GM19463 (cell line): ENCODE results near the gene SFT2D1.

Experiments used
- ATAC-seq: cut with Tn5 transposase; IDR thresholded peaks from one replicate; pipeline ENCODE4 v1.9.1; 2021; ENCODE audit warnings: mild to moderate bottlenecking, moderate library complexity; ENCODE audit not compliant: unreplicated experiment

Gene SFT2D1

GRCh38 chr6:166282394-166283032 lies 59.8 kb downstream of the SFT2D1 start:
- no peak for ATAC-seq

- peak; percentile 46 for ATAC-seq
These were observed 61.2 kb downstream of the SFT2D1 start for GRCh38 chr6:166281104-166281503.

GRCh38 chr6:166279393-166279679 lies 63.0 kb downstream of the SFT2D1 start:
- ATAC-seq: no peak

- ATAC-seq: no peak
These were observed 63.6 kb downstream of the SFT2D1 start for GRCh38 chr6:166278579-166279392.

- no peak for ATAC-seq
These were observed 64.3 kb downstream of the SFT2D1 start for GRCh38 chr6:166277892-166278578.

GRCh38 chr6:166277018-166277417 lies 65.3 kb downstream of the SFT2D1 start:
- no peak for ATAC-seq

GRCh38 chr6:166275714-166276166 lies 66.6 kb downstream of the SFT2D1 start:
- peak; percentile 84 for ATAC-seq

GRCh38 chr6:166274739-166275370 lies 67.5 kb downstream of the SFT2D1 start:
- no peak for ATAC-seq

- ATAC-seq: no peak
These were observed 68.2 kb downstream of the SFT2D1 start for GRCh38 chr6:166274163-166274562.

GRCh38 chr6:166271376-166271765 lies 71.0 kb downstream of the SFT2D1 start:
- no peak for ATAC-seq

GRCh38 chr6:166270706-166271375 lies 71.5 kb downstream of the SFT2D1 start:
- no peak for ATAC-seq
